Hindlimb muscle (tissue), 1 donor: ENCODE data around the gene PGLYRP1. TPM values are rescaled to one million over a fixed set of nuclear protein-coding genes. Genes with fewer than 3 reads are reported as not detected.

Experiments used
- DNase-seq: peaks from one replicate; pipeline ENCODE4 v3.0.0-alpha.2; 2013
- polyA plus RNA-seq: library from polyadenylated mRNA; unstranded; fragments of 120-200 nt; gene quantifications from one replicate; pipeline ENCODE4 v1.2.1, GENCODE V29; 2013; ENCODE audit not compliant: insufficient read length

Gene PGLYRP1
- polyA plus RNA-seq, 1 donor, result 0.83 TPM

DNA sequence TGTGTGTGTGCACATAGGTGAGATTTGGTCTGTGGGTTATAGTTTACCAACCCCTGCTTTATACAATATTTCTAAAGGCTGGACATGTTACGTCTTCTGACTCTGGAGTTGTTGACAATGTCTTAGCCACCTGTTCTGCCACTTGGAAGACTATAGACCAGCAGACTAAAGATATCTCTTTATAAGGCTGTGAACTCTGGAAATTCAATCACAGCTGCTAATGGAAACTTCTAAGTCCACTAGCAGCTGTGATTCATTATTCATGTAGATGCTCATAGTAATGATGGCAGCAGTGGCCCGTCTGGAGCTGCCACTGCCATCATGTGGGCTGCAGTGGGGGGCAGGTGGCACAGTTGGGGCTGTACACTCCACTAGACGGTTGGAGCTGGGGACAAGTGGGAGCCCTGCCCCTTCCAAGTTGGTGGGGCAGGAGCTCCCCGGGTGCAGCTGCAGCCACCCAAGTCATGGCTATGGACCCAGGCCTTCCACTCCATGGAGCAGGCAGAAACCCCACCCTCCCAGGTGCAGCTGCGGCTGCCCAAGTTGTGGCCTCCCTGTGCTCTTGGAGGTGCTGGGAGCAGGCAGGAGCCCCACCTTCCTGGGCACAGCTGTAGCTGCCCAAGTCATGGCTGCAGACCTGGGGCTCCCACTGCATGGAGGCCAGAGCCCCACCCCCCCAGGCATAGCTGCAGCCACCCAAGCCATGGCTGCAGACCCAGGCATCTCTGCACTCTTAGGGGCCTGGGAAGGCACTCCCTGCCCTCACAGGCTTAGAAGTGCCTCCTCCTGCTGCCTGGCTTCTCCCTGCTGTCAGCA, 9.1 kb upstream of the PGLYRP1 start:
- DNase-seq, result no peak

DNA sequence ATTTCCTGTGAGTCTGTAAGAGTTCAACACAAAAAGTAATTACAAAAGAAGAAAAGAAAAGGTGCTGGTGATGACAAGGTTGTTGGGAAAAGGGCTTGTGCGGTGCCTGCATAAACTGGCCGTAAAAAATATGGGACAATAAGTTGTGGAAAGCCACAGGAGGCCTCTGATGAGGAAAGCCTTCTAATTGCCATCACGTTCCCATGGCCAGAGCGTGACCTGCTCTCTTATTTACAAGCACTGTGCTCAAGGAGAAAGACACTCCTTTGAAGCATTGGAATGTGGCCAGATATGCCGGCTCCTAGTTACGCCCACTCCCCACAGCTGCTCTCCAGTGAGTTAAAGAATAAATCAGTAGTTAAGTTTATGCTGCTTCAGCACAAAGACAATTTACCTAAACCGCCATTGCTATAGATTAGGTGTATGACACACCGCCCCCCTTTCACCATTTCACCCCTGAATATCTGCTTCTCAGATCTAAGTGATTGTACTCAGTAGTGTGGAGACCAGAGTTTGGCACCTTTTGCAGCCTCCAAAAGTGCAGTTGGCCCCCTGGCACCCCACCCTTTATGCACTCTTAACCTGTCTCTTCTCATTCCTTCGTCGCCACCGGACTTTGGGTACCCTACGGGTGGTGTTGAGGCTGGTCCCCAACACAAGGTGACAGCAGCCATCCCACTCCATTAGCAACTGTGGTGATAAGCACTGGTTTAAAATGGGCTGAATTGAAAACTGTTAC, 8.1 kb upstream of the PGLYRP1 start:
- DNase-seq, result no peak

DNA sequence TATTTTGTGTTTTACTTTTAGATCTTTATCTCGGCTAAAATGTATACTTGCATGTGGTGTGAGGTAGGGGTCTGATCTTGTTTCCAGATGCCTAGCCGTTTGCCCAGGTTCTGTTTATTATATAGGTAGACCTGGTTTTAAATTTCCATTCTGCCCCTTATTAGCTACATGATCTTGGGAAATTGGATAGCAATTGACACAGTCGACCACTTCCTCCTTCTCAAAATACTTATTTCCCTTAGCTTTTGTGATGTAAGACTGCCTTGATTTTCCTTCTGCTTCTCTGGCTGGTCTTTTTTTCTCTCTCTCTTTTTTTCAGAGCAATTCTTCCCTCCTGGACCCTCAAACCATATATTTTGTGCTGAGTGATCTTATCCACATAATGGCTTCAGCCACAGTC, 3.0 kb upstream of the PGLYRP1 start:
- no peak for DNase-seq

DNA sequence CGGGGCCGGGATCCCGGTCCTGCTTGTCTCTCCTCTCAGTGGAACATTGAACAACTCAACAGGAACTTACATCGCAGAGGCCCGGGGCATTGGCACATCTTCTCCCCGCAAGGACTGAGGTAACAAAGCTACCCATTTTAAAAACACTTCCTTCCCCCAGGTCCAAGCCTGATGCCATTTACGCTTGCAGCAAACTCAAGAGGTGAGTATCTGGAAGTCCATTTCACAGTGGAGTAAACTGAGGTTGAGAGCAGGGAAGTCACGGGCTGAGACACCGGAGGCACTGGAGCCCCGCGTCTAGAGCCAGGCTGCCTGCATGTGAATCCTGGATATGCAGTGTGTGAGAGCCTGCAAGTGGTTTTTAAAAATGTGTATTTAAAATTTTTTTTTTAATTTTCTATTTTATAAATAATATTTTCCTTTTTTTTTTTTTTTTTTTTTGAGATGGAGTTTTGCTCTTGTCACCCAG, 492 bp upstream of the PGLYRP1 start:
- DNase-seq, result no peak

DNA sequence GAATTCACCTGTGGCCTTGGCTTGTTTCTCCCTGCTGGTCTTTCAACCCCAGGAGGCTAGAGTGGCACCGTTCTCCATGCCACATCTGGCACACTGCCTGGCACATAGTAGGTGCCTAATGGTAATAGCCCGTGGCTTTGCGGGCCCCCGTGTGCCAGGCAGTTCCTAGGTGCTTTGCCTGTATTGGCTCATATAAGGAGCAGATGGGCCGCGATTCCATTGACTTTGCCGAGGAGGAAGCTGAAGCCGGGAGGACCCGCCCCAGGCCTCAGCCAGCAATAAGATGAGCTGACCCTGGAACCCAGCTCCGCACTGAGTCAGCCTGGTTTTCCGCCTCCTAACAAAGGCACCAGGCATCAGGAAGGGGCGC, 807 bp downstream of the PGLYRP1 start:
- DNase-seq, result no peak

DNA sequence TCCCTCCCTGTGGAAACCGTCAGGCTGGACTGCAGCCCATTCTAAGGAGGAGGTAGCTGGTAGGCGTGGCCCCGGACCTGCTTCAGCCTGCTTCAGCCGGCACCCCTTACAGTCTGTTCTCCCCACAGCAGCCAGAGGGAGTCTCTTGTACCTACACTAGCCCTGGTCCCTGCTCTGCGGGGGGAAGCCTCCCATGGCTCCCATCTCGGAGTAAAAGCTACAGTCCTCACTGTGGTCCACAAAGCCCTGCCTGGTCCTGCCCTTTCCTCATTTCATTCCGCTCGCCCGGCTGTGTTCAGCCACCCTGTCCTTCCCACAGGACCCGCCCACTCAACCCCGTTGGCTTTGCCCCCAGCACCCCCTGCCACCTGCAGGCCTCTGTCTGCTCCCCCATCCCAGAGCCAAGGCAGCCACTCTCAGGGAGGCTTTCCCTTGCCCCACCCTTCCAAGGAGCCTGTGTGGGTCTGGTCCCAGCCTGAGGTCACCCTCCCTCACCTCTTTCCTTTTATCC, 1.3 kb downstream of the PGLYRP1 start:
- no peak for DNase-seq

DNA sequence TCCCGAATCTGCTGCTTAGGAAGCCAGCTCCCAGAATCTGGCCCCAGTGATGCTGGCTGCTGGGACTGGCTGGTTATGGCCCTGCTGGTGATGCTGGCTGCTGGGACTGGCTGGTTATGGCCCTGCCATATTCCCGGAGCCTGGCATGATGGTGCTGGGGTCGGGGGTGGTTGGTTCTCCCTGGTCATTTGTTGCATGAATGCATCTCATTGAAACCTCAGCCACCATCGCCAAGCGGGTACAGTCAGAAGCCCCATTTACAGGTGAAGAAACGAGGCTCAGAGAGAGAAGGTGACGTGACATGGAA, 2.1 kb downstream of the PGLYRP1 start:
- DNase-seq, result no peak

DNA sequence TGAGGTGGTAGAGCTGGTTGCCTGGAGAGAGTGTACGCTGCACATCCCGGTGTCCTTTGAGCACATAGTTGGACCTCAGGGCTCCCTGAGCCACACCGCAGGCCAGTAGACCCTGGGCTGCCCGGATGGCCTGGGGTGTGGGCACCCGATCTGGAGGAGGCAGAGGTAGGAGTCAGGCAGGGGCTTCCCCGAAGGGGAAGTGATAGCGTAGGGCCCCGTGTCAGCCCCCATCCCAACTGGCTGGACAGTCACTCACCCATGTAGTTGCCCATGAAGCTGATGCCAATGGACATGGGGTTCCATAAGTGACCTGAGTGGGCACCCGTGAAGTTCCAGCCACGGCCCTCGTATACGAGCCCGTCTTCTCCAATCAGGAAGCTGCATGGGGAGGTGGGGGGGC, 3.6 kb downstream of the PGLYRP1 start:
- DNase-seq, result no peak

DNA sequence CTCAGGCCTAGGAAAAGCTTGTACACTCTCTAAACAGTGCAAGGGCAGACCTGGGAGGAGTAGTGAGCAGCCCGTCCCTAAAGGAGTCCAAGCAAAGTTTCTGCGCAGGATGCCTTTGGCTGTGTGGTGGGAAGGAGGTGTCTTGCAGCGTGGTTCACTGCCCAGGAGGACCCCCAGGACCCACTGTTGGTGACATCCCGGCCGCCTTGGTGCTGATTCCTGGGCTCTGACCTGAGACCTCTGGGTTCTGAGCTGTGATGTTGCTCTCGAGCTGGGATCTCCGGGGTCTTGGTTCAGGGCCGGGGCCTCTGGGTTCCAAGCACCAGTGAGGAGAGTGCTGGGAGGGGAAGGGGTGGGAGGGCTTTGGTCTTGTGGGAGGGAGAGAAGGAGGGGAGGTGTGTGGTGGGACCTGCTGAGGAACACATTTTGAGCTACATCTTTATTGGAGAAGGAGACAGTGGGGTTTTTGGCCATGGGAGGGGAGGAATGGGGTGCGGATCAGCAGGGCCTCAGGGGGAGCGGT, 4.1 kb downstream of the PGLYRP1 start:
- DNase-seq, result no peak

DNA sequence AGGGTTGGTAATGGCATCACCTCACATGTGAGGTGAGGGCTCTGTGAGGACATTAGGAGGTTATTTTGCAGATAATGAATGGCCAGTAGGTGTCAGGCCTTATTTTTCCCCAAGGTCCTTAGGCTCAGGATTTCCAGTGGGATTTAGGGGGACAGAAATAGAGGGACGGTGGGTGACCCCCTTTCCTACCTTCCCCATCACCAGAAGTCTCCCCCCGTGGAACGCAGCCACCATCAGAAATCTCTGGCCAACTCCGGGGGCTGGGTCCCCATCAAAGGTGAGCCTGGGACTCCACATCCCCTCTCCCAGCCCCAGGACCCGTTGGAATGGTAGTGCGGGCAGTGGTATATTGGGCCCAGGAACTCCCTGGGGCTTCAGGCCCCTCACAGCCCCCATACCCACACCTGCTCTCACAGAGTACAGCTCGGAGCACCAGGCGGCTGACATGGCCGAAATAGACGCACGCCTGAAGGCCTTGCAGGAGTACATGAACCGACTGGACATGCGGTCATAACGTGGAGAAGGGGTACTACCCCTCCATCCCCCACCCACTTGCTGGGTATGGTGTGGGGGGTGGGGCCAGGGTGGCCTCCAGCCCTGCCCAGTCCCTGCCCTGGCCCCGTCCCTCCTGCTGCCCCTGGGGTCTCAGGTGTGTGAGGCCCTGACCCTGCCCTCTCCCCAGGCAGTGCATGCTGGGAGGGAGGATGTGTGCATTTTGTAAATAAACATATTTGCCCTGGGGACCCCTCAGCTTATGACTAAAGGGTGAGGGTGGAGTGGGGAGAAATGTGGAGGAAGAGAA, 4.8 kb downstream of the PGLYRP1 start:
- no peak for DNase-seq

DNA sequence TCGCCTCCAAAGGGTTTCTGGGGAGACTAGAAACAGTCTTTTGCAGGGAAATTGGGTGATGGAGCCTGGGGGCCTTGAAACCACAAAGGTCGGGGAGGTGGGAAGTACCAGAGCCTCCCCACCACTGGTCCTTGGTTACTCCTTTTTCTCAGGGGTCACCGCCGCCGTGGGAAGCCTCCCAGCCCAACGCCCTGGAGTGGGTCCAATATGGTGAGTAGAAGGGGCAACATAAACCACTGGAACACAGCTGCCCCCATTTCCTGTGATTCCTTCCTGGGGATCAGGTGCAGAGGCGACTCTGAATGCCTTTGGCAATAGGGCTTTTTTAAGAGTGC, 5.8 kb downstream of the PGLYRP1 start:
- no peak for DNase-seq

DNA sequence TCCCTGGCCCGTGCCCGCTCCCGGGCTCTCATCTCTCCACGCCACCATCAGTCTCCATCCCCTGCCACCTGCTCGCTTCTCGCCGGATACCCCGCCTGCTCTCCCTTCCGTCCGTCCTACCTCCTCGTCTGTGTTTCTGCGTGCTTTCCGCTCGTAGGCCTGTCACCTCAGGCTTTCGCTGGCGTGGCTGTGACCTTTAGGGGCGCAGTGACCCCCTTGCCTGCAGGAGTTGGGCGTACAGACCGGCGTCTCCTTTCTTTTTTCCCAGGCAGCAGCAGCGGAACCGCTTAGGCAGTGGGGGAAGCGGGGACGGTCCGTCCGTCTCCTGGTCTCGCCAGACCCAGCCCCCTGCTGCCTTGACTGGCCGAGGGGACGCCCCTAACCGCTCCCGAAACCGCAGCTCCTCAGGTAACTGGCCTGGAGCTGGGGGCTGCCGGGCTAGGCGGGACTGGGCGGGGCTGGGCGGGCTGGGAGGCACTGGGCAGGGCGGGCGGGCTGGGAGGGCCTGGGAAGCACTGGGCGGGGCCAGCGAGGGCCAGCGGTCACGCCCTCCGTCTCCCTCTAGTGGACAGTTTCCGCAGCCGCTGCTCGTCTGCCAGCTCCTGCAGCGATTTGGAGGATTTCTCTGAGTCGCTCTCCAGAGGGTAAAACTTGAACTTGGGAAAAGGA, 6.3 kb downstream of the PGLYRP1 start:
- DNase-seq, result peak; percentile 86

DNA sequence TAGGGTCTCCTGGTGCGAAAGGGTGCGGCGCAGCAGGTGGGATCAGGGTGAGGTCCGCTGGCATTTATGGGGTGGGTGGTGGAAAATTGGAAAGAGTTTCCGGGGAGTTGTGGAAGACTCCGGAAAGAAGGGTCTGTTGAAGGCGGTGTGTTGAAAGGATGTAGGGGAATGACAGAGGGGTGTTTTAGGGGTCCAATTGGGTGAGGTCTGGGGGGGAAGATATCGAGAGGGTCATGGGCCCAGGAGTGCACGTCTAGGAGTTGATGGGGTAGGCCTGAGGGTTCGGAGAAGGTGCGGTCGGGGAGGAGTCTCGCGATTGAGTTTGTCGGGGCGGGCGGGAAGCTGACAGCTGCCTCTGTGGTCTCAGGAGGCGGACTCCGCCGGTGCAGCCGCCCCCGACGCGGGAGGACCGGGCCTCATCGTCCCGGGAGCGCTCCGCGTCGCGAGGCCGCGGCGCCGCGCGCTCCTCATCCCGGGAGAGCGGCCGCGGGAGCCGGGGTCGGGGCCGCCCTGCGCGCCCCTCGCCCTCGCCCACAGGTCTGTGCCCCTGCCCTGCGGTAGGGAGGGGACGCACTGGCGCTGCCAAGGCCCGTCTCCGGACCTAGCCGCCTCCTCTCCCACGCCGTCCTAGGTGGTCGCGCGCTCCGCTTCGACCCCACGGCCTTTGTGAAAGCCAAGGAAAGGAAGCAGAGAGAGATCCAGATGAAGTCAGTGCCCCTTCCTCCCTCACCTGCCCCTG, 7.0 kb downstream of the PGLYRP1 start:
- DNase-seq, result no peak

DNA sequence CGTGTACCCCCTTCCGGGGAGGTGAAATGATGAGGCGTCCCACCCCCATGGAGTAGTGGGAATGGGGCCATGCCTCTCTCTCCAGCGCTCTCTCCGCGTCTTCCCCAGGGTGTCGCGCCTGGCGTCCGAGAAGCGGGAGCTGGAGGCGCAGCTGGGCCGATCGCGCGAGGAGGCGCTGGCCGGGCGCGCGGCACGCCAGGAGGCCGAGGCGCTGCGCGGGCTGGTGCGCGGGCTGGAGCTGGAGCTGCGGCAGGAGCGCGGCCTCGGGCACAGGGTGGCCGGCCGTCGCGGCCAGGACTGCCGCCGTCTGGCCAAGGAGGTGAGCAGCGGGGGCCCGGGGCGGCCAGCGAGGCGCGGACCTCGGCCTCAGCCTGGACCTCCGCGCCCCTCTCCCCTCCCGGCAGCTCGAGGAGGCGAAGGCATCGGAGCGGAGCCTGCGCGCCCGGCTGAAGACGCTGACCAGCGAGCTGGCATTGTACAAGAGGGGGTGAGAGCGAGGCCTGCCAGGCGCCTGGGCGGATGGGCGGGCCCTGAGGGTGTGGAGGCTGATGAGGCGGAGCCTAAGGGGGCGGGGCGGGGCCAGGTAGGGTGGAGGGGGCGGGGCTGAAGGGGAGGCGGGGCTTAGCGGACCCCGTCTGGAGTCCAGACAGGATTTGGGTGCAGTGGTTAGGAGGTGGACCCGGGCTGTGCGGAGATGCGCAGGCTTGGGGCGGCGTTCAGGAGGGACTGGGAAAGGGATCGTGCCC, 7.7 kb downstream of the PGLYRP1 start:
- DNase-seq, result no peak

DNA sequence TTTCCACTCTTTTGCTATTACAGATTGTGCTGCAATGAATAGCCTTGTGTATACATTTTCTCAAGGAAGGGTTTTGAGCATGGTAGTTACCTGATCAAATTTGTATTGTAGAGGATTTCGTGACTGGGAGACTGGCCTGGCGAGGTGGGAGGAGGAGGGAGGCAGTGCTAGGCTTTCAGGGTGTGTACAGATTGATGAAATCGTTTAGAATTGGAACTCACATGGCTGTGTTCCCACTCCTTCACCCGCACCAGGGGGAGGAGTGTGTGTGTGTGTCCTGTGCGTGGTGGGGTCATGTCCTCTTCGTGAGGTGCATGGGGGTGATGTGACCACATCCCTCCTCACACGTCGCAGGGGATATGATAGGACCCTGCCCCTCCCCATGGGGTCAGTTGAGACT, 8.3 kb downstream of the PGLYRP1 start:
- no peak for DNase-seq

DNA sequence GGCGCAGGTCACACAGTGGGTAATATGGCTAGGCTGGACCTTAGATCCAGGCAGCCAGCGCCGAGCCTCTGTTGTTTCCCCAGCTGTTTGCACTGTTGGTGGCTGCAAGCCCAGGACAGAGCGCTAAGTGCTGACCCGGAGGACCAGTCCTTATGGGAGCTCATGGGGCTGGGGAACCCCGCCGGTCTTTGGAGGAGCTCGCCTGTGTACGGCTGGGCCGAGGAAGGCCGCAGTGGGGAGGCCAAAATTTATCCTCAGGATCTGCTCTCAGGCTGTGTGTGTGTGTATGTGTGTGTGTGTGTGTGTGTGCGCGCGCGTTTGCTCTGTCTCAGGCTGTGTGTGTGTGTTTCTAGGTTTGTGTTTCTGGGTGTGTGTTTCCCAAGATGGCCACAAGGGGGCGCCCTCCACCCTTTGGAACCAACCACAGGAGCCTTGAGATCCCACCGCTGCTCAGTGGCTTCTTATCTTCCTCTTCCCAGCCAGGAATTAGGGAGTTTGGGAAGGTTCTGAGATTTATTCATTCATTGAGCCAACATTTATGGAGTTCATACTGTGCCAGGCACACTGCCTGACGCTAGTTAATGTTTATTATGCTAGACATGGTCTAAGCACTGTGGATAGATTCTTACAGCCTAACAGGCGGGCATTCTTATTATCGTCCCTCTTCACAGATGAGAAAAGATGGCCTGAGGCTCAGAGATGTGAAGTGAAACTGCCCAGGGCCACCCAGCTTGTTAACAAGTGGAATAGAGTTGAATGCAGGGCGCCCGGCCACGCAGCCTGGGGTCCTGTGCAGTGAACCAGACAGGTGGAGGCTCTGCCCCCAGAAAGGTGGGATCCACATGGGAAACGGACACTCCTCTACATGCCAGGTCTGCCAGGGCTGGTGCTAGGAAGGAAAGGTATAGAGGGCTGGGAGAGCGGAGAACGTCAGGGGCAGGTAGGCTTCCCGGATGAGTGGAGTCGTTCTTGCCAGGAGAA, 13.0 kb downstream of the PGLYRP1 start:
- DNase-seq, result no peak

DNA sequence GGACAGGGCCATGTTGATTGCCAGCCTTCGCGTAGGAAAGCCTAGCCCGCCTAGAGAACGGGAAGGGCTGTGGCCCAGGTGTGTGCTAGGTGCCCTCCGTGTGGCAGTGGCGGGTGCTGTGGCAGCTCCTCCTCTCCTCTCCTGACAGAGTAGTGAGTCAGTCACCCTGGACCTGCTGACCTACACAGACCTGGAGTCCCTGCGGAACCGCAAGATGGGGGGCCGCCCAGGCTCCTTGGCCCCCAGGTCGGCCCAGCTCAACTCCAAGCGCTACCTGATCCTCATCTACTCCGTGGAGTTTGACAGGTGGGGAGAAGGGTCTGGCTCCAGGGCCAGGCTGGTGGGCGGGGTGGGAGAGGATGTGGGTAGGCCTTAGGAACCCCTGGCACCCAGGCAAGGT, 16.4 kb downstream of the PGLYRP1 start:
- no peak for DNase-seq

DNA sequence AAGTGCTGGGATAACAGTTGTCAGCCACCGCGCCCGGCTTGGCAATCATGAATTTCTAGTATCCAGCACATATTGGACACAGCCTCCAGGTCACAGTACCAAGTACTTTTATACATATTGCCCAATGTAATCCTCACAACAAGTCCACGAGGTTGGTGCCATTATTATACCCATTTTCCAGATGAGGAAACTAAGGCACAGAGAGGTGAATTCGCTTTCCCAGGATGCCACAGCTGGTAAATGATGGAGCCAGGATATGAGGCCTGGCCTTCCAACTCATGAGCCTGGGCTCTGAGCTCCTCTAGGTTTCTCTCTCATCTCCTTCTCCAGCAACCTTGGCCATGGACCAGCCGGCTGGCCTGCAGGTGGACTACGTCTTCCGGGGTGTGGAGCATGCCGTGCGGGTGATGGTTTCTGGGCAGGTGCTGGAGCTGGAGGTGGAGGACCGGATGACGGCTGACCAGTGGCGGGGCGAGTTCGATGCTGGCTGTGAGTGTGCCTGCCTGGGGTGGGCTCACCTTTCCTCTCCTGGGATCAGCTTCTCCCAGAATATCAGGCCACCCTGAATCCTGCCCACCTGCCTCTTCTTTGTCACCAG, 20.1 kb downstream of the PGLYRP1 start:
- no peak for DNase-seq

DNA sequence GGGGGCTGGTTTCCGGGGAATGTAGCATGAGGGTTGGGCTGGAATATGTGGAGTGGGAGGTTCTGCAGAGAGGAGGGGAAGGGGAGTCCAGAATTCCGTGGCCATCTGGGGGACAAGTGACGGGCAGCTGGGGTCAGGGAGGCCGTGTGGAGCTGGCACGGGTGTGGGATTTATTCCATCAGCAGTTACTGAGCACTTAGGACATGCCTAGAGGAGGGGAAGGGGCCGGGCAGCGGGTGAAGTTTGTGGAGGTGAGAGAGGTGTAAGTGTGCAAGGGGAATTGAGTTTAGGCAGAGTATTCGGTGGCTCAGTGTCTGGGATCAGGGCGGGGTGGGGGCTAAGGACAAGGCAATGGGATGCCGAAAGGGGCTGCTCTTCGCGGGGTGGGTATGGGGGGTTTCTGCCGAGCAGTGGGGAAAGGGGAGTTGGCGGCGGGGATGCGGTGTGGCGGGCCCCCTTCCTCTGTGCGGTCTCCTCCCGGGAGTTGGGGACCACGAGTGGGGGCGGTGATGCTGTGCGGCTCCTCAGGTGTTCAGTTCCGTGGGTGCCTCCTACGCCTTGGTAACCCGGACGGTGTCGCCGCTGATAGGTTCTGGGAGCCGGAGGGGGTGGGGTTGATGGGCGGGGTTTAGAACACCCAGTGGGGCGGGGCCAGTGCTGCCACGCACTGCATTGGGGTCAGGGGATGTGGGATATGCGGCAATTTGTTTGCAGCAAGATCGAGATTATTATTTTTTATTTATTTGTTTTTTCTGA, 22.2 kb downstream of the PGLYRP1 start:
- DNase-seq, result no peak
